Stimulated activated CD8-positive, alpha-beta memory T cell treated with anti-CD3 and anti-CD28 coated beads, Interleukin-4, amount 100 ng/mL, for 4 hours (primary cell): Measurements from ENCODE around the gene ZNF862.

Experiments used
- DNase-seq, 2 donors: peaks; one replicate each; pipeline ENCODE4 v3.0.0-alpha.2; 2020; ENCODE audit warnings: low read depth in 2 of 2, low spot score in 1 of 2

Gene ZNF862

GRCh38 chr7:149809215-149809614 lies 29.0 kb upstream of the ZNF862 start:
- no peak for DNase-seq

- DNase-seq, result no peak
Observed at GRCh38 chr7:149811221-149811620, 27.0 kb upstream of the ZNF862 start.

- DNase-seq, result no peak
Observed at GRCh38 chr7:149811831-149812490, 26.2 kb upstream of the ZNF862 start.

GRCh38 chr7:149813254-149814035 lies 24.7 kb upstream of the ZNF862 start:
- DNase-seq, result no peak

- DNase-seq, result no peak
Observed at GRCh38 chr7:149814494-149814893, 23.7 kb upstream of the ZNF862 start.

- no peak for DNase-seq
Observed at GRCh38 chr7:149815121-149815520, 23.1 kb upstream of the ZNF862 start.

GRCh38 chr7:149815661-149816266 lies 22.4 kb upstream of the ZNF862 start:
- no peak for DNase-seq

GRCh38 chr7:149816267-149816751 lies 21.9 kb upstream of the ZNF862 start:
- DNase-seq, result no peak

- DNase-seq, result no peak
Observed at GRCh38 chr7:149816794-149817193, 21.4 kb upstream of the ZNF862 start.

- DNase-seq, result no peak
Observed at GRCh38 chr7:149817301-149817771, 20.8 kb upstream of the ZNF862 start.

GRCh38 chr7:149817836-149818535 lies 20.2 kb upstream of the ZNF862 start:
- DNase-seq, result no peak

GRCh38 chr7:149818536-149818840 lies 19.7 kb upstream of the ZNF862 start:
- no peak for DNase-seq

GRCh38 chr7:149819141-149819960 lies 18.8 kb upstream of the ZNF862 start:
- no peak for DNase-seq

- DNase-seq, result no peak
Observed at GRCh38 chr7:149819961-149820340, 18.2 kb upstream of the ZNF862 start.

- no peak for DNase-seq
Observed at GRCh38 chr7:149820622-149821190, 17.5 kb upstream of the ZNF862 start.

GRCh38 chr7:149821191-149822148 lies 16.7 kb upstream of the ZNF862 start:
- no peak for DNase-seq

GRCh38 chr7:149822353-149822943 lies 15.7 kb upstream of the ZNF862 start:
- DNase-seq, result no peak

- DNase-seq, result no peak
Observed at GRCh38 chr7:149823191-149823630, 15.0 kb upstream of the ZNF862 start.
